MV-4-11 (cell line): ENCODE data around the gene ARHGAP23.
A peak's percentile ranks its signal among the peaks of the same experiment; 100 is the strongest.

Experiments
- DNase-seq: peaks from one replicate; lab custom pipeline; 2025; lab: John Stamatoyannopoulos, UW

Gene ARHGAP23

DNA sequence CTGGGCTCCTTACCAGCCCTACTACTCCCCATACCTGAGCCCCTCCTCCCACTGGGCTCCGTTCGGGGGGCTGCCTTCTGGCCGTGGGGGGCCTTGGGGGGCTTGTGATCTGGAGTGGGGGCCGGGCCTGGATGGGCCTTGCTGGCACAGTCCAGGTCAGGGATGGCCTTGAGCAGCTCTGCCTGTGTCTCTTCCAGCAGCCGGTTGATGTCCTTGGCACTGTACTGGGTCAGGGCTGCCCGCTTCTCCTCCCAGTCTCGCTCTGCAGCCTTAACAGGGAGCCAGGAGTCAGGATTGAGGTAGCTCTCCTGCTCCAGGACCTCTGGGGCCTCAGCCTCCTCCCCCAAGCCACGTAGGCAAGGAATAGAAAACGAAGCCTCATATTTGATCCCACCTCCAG, 122.9 kb downstream of the ARHGAP23 start:
- DNase-seq, result no peak

DNA sequence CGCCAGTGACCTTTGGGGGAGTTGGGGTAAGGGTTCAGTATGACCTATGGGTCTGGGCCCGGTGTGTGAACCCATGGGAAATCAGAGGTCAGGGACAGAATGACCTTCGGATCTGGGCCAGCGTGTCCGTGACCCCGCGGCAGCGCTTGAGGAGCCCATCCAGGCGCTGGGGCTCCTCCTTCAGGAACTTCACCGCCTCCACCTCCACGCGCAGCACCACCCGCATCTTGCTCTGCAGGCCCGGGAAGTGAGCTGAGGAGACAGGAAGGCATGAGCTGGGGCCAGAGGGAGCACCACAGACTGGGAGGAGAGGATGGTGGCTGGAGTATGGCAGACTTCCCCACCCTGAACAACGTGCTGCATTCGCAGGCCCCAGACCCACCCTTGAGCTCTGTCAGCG, 124.1 kb downstream of the ARHGAP23 start:
- DNase-seq, result no peak

DNA sequence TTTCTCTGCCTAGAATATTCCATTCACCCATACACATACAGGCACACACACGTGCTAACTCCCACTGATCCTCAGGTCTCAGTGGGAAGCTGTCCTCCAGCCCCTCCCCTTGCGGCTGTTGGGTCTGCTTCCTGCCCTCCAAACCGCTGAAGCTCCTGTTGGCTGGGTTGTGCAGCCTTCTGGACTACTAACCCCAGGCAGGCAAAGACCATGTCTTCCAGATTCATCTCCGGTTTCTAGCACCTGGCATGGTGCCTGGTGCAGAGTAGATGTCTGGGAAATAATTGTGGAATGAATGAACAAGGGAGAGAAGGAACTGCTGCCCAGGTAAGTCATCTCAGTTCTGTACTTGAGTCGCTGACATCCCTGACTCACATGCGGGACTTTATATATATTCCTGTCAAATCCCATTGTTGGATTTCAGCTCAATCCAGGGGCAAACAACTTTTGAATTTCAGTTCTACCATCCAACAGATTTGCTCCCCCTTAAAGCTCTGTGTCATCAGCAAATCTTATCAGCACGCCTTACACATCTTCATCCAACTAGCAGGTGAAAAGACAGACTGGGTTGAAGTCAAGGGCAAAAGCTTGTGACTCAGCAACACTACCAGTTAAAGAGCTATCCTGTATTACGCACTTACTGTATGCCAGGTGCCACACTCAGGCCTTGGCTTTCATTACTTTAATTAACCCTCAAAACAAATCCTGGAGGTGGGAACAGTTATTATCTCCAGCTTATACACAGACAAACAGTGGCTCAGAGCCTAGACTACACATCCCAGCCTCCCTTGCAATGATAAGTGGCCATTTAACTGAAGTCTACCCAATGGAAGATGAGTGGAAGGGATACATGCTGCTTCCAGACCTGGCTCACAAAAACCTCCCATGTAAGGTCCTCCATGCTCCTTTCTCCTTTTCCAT, 126.4 kb downstream of the ARHGAP23 start:
- DNase-seq, result no peak

DNA sequence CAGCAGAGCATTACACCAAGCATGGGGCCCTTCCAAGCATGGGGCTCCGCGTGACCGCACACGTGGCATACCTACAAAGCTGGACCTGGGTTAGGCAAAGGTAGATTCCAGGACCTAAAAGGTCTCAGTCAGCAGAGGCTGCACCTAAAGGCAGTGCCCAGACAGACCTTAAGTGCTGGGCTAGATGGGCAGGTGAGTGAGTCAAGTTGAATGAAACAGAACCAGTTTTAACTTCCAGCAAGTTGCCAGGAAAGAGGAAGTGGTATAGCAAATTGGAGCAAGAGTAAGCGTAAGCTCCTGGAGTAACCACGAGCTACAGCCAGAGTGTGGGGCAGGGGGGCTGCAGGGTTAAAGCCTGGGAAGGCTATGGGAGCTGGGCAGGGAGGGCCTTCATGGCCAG, 128.0 kb downstream of the ARHGAP23 start:
- peak; percentile 66 for DNase-seq

DNA sequence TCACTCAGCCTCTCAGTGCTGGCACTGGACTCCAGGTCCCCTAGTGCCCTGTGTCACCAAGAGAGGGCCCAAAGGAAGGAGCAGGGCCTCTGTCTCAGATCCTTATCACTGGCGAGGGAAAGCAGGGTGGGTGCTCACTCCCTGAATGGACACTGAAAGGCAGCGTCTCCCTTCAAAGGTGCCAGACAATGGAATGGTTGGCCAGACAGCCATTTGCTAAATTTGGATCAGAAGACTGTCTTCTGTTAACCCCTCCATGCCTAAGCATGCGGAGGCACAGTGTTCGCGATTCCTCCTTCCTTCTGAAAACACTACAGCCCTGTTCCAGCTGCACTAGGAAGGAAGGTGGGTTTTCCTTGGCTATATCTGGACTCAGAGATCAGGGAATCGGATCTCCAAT, 129.1 kb downstream of the ARHGAP23 start:
- DNase-seq, result no peak

DNA sequence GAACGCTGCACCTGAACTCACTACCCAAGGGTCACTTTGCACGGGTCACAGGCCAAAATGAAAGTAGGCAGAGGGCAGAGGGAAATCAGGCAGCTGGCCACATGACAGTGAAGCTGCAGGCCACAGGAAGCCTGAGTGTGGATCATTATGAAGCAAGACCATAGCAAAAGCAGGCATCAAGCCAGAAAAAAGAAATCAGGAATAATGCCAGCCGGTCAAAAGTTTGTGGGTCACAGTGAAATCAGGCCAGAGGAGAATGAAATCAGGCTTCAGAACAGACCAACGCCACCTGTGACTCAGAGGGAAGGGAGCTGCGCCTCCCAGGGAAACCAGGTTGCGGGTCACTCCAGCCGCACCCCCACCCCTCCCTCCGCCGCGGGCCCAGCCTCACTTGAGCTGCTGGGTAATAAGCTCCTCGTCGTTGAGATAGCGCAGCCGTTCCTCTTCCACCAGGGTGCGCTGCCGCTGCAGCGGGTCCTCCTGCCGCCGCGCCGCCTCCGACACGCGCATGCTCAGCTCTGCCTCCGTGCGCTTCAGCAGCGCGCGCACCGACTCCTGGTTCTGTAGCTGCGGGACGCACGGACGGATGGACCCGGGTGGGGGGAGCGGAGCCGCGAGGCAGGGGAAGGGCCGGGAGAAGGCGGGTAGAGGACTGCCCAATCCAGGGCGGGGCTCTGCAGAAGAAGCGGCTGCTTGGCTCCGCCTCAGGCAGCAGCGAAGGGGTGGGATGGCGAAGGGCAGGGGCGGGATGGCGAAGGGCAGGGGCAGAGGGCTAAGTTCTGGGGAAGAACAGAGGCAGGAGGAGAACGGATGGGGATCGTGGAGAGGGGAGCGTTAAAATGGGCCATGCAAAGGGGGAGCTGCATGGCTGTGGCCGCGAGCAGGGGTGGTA, 129.8 kb downstream of the ARHGAP23 start:
- peak; percentile 85 for DNase-seq

DNA sequence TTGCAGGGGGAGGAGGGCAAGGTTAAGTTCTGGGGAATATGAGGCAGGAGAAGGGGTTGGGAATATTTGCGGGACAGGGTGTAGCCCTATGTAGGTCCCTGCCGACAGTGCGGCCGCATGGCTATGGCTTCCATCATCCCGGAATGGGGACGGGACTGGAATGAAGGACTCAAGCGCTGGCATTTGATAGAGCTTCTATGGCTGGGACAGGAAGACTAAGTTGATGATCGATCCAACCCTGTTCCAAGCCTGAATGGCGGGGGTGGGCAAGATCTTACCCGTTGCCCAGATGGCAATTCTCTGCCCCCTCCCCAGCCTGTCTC, 130.4 kb downstream of the ARHGAP23 start:
- DNase-seq, result no peak

DNA sequence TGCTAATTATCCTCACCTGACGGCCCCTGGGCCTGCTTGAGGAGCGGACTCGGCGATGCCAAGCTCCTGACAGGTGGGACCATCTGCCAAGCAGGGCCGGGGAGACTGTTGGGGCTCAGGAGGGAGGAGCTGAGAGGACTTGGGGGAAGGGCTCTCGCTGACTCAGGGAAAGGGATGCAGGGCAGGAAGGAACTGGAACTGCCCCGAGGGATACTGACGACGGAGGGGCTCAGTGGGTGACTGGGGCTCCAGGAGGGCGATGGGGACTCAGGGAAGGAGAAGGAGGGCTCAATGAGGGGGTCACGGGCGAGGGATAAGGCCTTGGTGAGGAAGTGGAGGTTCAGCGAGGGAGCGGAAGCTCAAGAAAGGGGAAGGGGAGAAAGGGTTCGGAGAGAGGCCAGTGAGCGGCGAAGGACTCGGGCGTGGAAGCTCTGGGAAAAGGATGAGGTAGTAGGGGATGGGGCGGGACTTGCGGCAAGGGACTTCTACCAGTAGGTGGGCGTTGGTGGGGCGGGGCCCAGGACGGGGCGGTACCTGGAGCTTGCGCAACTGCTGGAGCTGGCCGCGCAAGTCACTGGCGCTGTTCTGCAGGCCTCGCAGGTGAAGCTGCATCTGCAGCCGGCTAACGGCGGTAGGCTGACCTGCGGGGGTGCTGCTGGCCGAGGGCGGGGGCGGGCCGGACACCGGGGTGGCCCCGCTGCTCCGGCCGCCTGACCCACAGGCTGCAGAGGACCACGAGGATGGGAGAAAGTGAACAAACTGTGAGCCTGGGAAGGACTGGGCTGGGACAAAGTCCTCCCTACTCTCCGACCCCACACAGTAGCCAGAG, 131.0 kb downstream of the ARHGAP23 start:
- DNase-seq, result peak; percentile 83

DNA sequence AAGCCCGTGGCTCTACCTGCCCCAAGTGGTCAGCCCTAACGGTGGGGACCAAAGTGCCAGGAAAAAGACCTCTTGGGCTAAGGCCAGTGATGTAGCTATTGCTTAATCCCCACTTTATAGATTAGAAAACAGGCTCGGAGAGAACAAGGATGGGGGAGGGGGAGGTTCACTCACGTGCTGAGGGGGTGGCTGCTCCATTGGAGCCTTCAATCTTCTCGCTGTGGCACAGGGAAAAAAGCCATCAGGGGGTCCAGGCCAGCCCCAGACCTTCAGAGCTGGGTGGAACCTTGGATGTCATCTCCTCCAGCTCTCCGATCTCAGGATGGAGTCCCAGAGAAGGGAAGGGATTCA, 131.6 kb downstream of the ARHGAP23 start:
- DNase-seq, result no peak

DNA sequence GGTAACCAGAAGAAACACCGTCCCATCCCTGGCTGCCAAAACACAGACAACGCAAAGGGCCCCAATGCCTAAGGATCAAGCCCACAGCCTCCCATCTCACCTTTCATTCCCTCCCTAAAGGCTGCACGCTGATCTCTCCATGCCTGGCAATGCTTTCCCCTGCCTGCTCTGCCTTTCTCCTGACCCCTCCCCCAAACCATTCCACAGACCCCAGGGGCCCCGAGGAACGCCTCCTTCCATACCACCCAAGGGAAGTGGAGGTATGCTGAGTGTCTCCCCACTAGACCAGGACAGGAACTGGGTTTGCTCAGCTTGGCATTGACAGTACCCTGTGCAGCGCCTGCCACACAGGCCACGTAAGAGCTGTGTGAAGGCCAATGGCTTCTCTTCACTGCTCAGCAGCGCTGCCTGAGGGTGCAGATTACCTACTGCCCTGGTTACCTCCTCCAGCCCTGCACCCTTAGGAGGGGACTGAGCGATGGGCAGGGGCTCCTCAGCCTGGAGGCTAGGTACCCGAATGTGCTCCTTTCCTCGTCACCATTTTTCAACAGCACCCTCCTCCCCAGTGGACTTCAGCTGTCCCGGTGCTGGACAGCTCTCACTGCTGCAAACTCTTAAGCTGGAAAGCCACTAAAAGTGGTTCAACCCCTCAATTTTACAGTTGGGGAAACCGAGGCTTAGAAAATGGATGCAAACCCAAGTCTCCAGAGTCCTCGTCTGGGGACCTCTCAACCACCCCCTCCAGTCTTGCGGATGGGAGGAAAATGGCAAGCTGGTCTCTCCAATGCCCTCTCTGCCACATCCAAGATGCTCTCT, 132.4 kb downstream of the ARHGAP23 start:
- DNase-seq, result no peak

DNA sequence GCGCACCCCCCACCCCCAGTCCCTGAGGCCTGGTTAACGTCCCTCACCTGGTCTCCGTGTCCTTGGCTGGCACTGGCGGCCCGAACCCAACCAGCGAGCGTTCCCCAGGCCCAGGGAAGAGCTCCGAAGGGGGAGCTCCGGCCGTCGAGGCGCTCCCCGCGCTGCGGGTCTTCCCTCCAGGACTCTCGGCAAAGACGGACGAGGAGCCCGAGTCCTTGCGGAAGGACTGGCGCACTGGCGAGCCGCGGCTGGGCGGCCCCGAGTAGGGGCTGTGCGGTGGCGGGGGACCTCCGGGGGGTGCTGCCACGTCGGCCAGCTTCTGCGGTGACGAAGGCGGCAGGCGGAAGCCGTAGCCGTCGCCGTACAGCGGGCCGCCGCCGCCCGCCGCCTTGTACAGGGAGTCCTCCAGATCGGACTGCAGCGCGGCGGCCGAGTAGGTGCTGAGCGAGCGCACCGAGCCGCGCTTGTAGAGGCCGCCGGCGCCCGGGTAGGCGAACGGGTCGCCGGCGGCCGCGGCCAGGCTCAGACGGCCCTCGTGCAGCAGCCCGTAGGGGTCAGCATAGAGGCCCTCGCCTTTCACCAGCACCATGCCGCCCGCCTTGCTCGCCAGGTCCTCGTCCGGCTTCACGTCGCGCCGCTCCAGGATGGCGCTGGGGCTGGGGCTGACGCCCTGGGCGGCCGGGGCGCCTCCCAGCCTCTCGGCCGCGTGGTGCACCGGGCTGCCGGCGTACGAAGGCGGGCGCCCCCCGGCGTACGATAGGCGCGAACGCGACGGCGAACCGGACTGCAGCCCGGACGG, 133.4 kb downstream of the ARHGAP23 start:
- DNase-seq, result no peak
